PC-3 (cell line): ENCODE results near the gene TM9SF4. TPM values are rescaled to one million over a fixed set of nuclear protein-coding genes. Genes with fewer than 3 reads are reported as not detected.

Experiments
- ATAC-seq: fragments of 200-7000 bp; cut with Tn5 transposase; 2 replicates; pipeline ENCODE4 v1.9.1; 2020; ENCODE audit warnings: mild to moderate bottlenecking, moderate library complexity
- Bru-seq: library from RNA; stranded (reverse); fragments of 400-500 nt; gene quantifications from one replicate; lab custom pipeline; 2021; lab: Mats Ljungman, UMichigan
- BruChase-seq, 2 experiments: library from RNA; stranded (reverse); fragments of 400-500 nt; gene quantifications; one replicate each; lab custom pipeline; 2021; lab: Mats Ljungman, UMichigan
- BruUV-seq: library from RNA; stranded (reverse); fragments of 400-500 nt; replicated peaks from 2 replicates; lab custom pipeline; 2021; lab: Mats Ljungman, UMichigan
- CTCF ChIA-PET: fragments of 300-600 bp; sonication (Branson Sonifier 250); formaldehyde crosslinking; loops from one replicate; lab custom pipeline; 2022; ENCODE audit warnings: antibody characterized with exemption; lab: Charles Lee
- POLR2A ChIA-PET: fragments of 300-600 bp; sonication (Branson Sonifier 250); formaldehyde crosslinking; loops from one replicate; lab custom pipeline; 2022; ENCODE audit warnings: antibody characterized with exemption; ENCODE audit not compliant: unreplicated experiment; lab: Charles Lee
- DNase-seq: peaks from one replicate; pipeline ENCODE4 v3.0.0-alpha.2; 2015
- H2AFZ ChIP-seq: fragments of 300-600 bp; sonication (generic); 2 replicates; pipeline ENCODE4 v1.6.0; 2016; ENCODE audit warnings: antibody characterized with exemption, low read length
- H3F3A ChIP-seq: fragments of 300-600 bp; sonication (generic); one replicate; pipeline ENCODE4 v1.6.0; 2017; ENCODE audit warnings: antibody characterized with exemption, low read length, control low read depth, mild to moderate bottlenecking; ENCODE audit not compliant: unreplicated experiment
- H3K27ac ChIP-seq: fragments of 300-600 bp; sonication (generic); 2 replicates; pipeline ENCODE4 v1.5.1; 2016; ENCODE audit warnings: mild to moderate bottlenecking, low read length
- H3K27me3 ChIP-seq: fragments of 300-600 bp; sonication (generic); 2 replicates; pipeline ENCODE4 v1.6.1; 2016; ENCODE audit warnings: low read length, mixed read lengths
- H3K36me3 ChIP-seq: fragments of 300-600 bp; sonication (generic); 2 replicates; pipeline ENCODE4 v1.6.1; 2016; ENCODE audit warnings: low read depth, mixed run types, low read length, mixed read lengths
- H3K4me1 ChIP-seq: fragments of 300-600 bp; sonication (generic); 2 replicates; pipeline ENCODE4 v1.5.1; 2016; ENCODE audit warnings: low read length; ENCODE audit not compliant: insufficient read depth
- H3K4me2 ChIP-seq: fragments of 300-600 bp; sonication (generic); 2 replicates; pipeline ENCODE4 v1.6.0; 2016; ENCODE audit warnings: low read length
- H3K4me3 ChIP-seq: fragments of 300-600 bp; sonication (generic); 2 replicates; pipeline ENCODE4 v1.5.1; 2016; ENCODE audit warnings: mild to moderate bottlenecking, low read length, mixed read lengths
- H3K79me2 ChIP-seq: fragments of 300-600 bp; sonication (generic); 2 replicates; pipeline ENCODE4 v1.6.1; 2017; ENCODE audit warnings: low read length, mixed read lengths
- H3K9ac ChIP-seq: fragments of 300-600 bp; sonication (generic); 2 replicates; pipeline ENCODE4 v1.6.0; 2016; ENCODE audit warnings: mild to moderate bottlenecking, low read length
- H3K9me2 ChIP-seq: fragments of 300-600 bp; sonication (generic); replicated peaks from 2 replicates; pipeline ENCODE4 v1.6.1; 2016; ENCODE audit warnings: mixed run types, low read length, mixed read lengths
- H3K9me3 ChIP-seq: fragments of 300-600 bp; sonication (generic); 2 replicates; pipeline ENCODE4 v1.6.1; 2016; ENCODE audit warnings: low read length, mixed read lengths
- H4K20me1 ChIP-seq: fragments of 300-600 bp; sonication (generic); 2 replicates; pipeline ENCODE4 v1.6.1; 2016; ENCODE audit warnings: low read length, mixed read lengths
- EZH2 ChIP-seq: fragments of 300-600 bp; sonication (generic); IDR thresholded peaks from one replicate; pipeline ENCODE4 v1.6.1; 2017; ENCODE audit warnings: antibody characterized with exemption, mild to moderate bottlenecking, low read length; ENCODE audit not compliant: unreplicated experiment
- EZH2phosphoT487 ChIP-seq: fragments of 300-600 bp; sonication (generic); IDR thresholded peaks from 2 replicates; pipeline ENCODE4 v1.6.1; 2018; ENCODE audit warnings: mild to moderate bottlenecking, antibody characterized with exemption, low read length, borderline replicate concordance
- intact Hi-C: fragments of 100-400 bp; cut with micrococcal nuclease; formaldehyde crosslinking; loops from 2 replicates; pipeline ENCODE4 v1.9.0; 2023
- long read RNA-seq: library from polyadenylated mRNA; unstranded; transcript quantifications from one replicate; pipeline ENCODE4 v2.0.0, GENCODE V29; 2021; ENCODE audit not compliant: unreplicated experiment
- total RNA-seq: library from RNA; depleted of rRNA; stranded (reverse); fragments of >200 nt; gene quantifications from 2 replicates; pipeline ENCODE4 v1.2.3, GENCODE V29; 2014; rRNA removed
- TF ChIP-seq, protein P1 (sequence below): fragments of 300-600 bp; sonication (generic); conservative IDR thresholded peaks from 2 replicates; pipeline ENCODE4 v1.5.1; 2017; ENCODE audit warnings: antibody characterized with exemption, low read depth, mild to moderate bottlenecking, low read length

The TM9SF4 gene, protein sequence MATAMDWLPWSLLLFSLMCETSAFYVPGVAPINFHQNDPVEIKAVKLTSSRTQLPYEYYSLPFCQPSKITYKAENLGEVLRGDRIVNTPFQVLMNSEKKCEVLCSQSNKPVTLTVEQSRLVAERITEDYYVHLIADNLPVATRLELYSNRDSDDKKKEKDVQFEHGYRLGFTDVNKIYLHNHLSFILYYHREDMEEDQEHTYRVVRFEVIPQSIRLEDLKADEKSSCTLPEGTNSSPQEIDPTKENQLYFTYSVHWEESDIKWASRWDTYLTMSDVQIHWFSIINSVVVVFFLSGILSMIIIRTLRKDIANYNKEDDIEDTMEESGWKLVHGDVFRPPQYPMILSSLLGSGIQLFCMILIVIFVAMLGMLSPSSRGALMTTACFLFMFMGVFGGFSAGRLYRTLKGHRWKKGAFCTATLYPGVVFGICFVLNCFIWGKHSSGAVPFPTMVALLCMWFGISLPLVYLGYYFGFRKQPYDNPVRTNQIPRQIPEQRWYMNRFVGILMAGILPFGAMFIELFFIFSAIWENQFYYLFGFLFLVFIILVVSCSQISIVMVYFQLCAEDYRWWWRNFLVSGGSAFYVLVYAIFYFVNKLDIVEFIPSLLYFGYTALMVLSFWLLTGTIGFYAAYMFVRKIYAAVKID
- total RNA-seq (32.6 and 33.9 TPM in 2 replicates), Bru-seq, nascent RNA (percentile 89 among the genes with signal in this experiment), BruChase-seq, experiment 1, labeled RNA remaining after a 6-hour chase (percentile 91 among the genes with signal in this experiment), BruChase-seq, experiment 2, labeled RNA remaining after a 2-hour chase (percentile 92 among the genes with signal in this experiment)
- long read RNA-seq, full-length matches to known transcripts = 112 of 227 reads
- long read RNA-seq, partial matches to known transcripts = 35 of 227 reads
- long read RNA-seq, other reads (novel, unspliced or antisense) = 80 of 227 reads

- H3K27me3 ChIP-seq = 0 out of 2 replicates have a peak, but pooled peaks cover 5% of the 10 kb centered on the region
- H3F3A ChIP-seq = no peaks in the 10 kb centered on the region
- peaks cover 12% of the 10 kb centered on the region for H3K4me1 ChIP-seq
- ATAC-seq = peak; percentile 78
- H3K4me3 ChIP-seq = peak within 1 kb of the TSS; percentile 95
- ChIA-PET POLR2A (interaction anchor here (0.5 to 0.7 kb wide), 3 partner anchors 18 to 1884 kb away, joined by 4 to 6 read pairs (median 4); no protein-coding TSS in a partner anchor), CTCF (interaction anchor here (0.6 kb wide), 1 partner anchor 13 kb away, joined by 3 read pairs; no protein-coding TSS in a partner anchor)
- TSS peak; percentile 46 for BruUV-seq
- H3K79me2 ChIP-seq = peaks cover 51% of the 10 kb centered on the region
- H3K36me3 ChIP-seq = no peaks in the 10 kb centered on the region
- H3K9ac ChIP-seq = peak within 1 kb of the TSS; percentile 97
- H2AFZ ChIP-seq = peak within 1 kb of the TSS; percentile 96
- H3K9me3 ChIP-seq = no peaks in the 10 kb centered on the region
- no peaks in the 10 kb centered on the region for H3K9me2 ChIP-seq
- H3K4me2 ChIP-seq = peak within 1 kb of the TSS; percentile 98
- DNase-seq = peak; percentile 96
- H3K27ac ChIP-seq = peak within 1 kb of the TSS; percentile 89
- intact Hi-C loops = no loop called here
- TF ChIP-seq EZH2phosphoT487 = no peak
- TF ChIP-seq EZH2 = no peak
- TF ChIP-seq, protein P1, sequence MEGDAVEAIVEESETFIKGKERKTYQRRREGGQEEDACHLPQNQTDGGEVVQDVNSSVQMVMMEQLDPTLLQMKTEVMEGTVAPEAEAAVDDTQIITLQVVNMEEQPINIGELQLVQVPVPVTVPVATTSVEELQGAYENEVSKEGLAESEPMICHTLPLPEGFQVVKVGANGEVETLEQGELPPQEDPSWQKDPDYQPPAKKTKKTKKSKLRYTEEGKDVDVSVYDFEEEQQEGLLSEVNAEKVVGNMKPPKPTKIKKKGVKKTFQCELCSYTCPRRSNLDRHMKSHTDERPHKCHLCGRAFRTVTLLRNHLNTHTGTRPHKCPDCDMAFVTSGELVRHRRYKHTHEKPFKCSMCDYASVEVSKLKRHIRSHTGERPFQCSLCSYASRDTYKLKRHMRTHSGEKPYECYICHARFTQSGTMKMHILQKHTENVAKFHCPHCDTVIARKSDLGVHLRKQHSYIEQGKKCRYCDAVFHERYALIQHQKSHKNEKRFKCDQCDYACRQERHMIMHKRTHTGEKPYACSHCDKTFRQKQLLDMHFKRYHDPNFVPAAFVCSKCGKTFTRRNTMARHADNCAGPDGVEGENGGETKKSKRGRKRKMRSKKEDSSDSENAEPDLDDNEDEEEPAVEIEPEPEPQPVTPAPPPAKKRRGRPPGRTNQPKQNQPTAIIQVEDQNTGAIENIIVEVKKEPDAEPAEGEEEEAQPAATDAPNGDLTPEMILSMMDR = no peak
- H4K20me1 ChIP-seq = peaks cover 2% of the 10 kb centered on the region; the same call in 1 of the 2 replicates
These were observed at the start of gene TM9SF4 for GRCh38 chr20:32109392-32110172. TSS of gene TM9SF4 (plus strand) at chr20:32109714. CDS start at chr20:32109741, 27 bp downstream.

GRCh38 chr20:32062776-32063170 is 46.7 kb upstream of the TM9SF4 start:
- Histone ChIP-seq H3K9ac (no peak overlapping the region), H3K4me3 (no peak overlapping the region), H3K79me2 (no peaks in the 10 kb centered on the region), H3K27ac (no peak overlapping the region), H2AFZ (no peak overlapping the region), H3K9me2 (no peaks in the 10 kb centered on the region), H3K4me1 (no peaks in the 10 kb centered on the region), H3K4me2 (no peak overlapping the region), H3K36me3 (no peaks in the 10 kb centered on the region), H3F3A (no peaks in the 10 kb centered on the region), H3K9me3 (no peaks in the 10 kb centered on the region), H4K20me1 (no peaks in the 10 kb centered on the region), H3K27me3 (peaks cover 66% of the 10 kb centered on the region)
- ATAC-seq (no peak), DNase-seq (no peak)
- CTCF ChIA-PET = no interaction called here
- POLR2A ChIA-PET = no interaction called here
- intact Hi-C loops = no loop called here
- TF ChIP-seq, protein P1 = no peak
- no TSS peak for BruUV-seq
